Hepatocyte (in vitro differentiated cells): ENCODE measurements around the gene TMEM147.

ENCODE experiments used
- EZH2 ChIP-seq: fragments of 200-600 bp; sonication (generic); IDR thresholded peaks from 2 replicates; pipeline ENCODE4 v1.6.1; 2016; ENCODE audit warnings: antibody characterized with exemption, mild to moderate bottlenecking, borderline replicate concordance
- EZH2phosphoT487 ChIP-seq: fragments of 200-600 bp; sonication (generic); IDR thresholded peaks from one replicate; pipeline ENCODE4 v1.6.1; 2018; ENCODE audit warnings: antibody characterized with exemption, mild to moderate bottlenecking, low read depth, moderate library complexity; ENCODE audit not compliant: unreplicated experiment, severe bottlenecking
- TF ChIP-seq, protein P1 (sequence below): fragments of 200-600 bp; sonication (generic); IDR thresholded peaks from 2 replicates; pipeline ENCODE4 v1.5.1; 2016; ENCODE audit warnings: antibody characterized with exemption, mild to moderate bottlenecking; ENCODE audit not compliant: poor library complexity

- TF ChIP-seq, protein P1, sequence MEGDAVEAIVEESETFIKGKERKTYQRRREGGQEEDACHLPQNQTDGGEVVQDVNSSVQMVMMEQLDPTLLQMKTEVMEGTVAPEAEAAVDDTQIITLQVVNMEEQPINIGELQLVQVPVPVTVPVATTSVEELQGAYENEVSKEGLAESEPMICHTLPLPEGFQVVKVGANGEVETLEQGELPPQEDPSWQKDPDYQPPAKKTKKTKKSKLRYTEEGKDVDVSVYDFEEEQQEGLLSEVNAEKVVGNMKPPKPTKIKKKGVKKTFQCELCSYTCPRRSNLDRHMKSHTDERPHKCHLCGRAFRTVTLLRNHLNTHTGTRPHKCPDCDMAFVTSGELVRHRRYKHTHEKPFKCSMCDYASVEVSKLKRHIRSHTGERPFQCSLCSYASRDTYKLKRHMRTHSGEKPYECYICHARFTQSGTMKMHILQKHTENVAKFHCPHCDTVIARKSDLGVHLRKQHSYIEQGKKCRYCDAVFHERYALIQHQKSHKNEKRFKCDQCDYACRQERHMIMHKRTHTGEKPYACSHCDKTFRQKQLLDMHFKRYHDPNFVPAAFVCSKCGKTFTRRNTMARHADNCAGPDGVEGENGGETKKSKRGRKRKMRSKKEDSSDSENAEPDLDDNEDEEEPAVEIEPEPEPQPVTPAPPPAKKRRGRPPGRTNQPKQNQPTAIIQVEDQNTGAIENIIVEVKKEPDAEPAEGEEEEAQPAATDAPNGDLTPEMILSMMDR, result no peak
- TF ChIP-seq EZH2phosphoT487 (no peak), EZH2 (no peak)
Measured at GRCh38 chr19:35587321-35587720, 41.9 kb downstream of the TMEM147 start.
